ENCODE data around the gene ZGPAT. TPM values are rescaled to one million over a fixed set of nuclear protein-coding genes. Genes with fewer than 3 reads are reported as not detected.

Gene ZGPAT
- total RNA-seq, 1 experiment from 2014 or later: 27.2 TPM

DNA sequence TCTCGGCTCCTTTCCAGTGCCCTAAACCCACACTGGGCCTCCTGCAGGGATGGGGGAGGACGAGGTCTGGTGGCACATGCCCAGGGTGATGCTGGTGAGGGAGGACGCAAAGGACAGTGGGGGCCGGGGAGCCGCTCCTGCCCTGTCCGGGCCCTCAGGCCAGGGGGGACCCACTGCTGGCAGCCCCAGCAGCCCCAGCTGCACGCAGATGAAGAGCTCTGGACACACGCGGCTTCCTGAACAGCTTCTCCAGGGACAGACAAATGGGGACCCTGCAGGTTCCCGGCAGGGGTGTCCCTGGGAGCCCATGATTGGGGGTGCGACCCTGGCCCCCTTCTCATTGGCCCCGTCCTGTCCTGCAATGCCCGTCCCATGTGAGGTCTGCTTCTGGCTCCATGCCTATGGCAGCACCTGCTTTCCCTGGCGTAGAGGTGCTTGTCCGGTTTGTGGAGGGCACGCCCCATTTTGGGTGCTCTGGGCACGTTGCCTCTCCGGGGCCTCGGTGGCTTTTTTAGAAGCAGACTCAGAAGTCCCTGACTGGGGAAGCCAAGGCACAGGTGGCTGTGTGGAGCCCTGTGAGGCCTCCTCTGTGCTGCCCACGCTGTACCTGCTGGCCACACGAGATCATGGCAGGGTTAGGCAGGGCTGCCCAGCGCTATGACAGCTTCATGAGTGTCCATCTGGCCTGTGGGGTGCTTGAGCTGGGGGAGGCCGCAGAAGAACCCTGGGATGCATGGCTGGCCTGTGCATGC lies 26.8 kb upstream of the ZGPAT start:
- DNase-seq: no peak
- Histone ChIP-seq H3F3A (ENCODE audit: insufficient read depth, low read depth) (peaks cover 37% of the 10 kb centered on the region), H4K20me1 (ENCODE audit: insufficient read depth) (no peaks in the 10 kb centered on the region), H3K4me3 (no peak overlapping the region), H3K4me1 (replicated peaks; ENCODE audit: insufficient read depth) (peaks cover 43% of the 10 kb centered on the region), H3K27ac (peak overlapping the region; percentile 82), H3K36me3 (ENCODE audit: low read depth) (0 out of 2 replicates have a peak, but pooled peaks cover 8% of the 10 kb centered on the region), H2AFZ (no peak overlapping the region), H3K27me3 (ENCODE audit: insufficient read depth, low read depth) (no peaks in the 10 kb centered on the region), H3K9me3 (ENCODE audit: insufficient read depth, low read depth) (no peaks in the 10 kb centered on the region), H3K4me2 (no peak overlapping the region), H3K9me2 (ENCODE audit: insufficient read depth) (no peaks in the 10 kb centered on the region), H3K79me2 (ENCODE audit: low read depth) (peaks cover 9% of the 10 kb centered on the region; the same call in 1 of the 2 replicates)
- ChIA-PET CTCF (no interaction called here), POLR2A (ENCODE audit: unreplicated experiment) (no interaction called here)
- TF ChIP-seq, protein P1, sequence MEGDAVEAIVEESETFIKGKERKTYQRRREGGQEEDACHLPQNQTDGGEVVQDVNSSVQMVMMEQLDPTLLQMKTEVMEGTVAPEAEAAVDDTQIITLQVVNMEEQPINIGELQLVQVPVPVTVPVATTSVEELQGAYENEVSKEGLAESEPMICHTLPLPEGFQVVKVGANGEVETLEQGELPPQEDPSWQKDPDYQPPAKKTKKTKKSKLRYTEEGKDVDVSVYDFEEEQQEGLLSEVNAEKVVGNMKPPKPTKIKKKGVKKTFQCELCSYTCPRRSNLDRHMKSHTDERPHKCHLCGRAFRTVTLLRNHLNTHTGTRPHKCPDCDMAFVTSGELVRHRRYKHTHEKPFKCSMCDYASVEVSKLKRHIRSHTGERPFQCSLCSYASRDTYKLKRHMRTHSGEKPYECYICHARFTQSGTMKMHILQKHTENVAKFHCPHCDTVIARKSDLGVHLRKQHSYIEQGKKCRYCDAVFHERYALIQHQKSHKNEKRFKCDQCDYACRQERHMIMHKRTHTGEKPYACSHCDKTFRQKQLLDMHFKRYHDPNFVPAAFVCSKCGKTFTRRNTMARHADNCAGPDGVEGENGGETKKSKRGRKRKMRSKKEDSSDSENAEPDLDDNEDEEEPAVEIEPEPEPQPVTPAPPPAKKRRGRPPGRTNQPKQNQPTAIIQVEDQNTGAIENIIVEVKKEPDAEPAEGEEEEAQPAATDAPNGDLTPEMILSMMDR (conservative IDR thresholded peaks at IDR 0.05): no peak
- no peak for TF ChIP-seq EZH2 (IDR thresholded peaks at IDR 0.05; ENCODE audit: low read depth)
- no TSS peak for BruUV-seq (replicated peaks)
- intact Hi-C loops (cut with micrococcal nuclease; ENCODE audit: unreplicated experiment): loop anchor here (10.0 kb wide), 1 partner anchor 96 kb away; no protein-coding TSS in a partner anchor

GRCh38 chr20:63681609-63682142 lies 26.2 kb upstream of the ZGPAT start:
- Histone ChIP-seq H3K4me3 (no peak overlapping the region), H3K27me3 (ENCODE audit: insufficient read depth, low read depth) (no peaks in the 10 kb centered on the region), H3K36me3 (ENCODE audit: low read depth) (0 out of 2 replicates have a peak, but pooled peaks cover 3% of the 10 kb centered on the region), H3K4me2 (peak overlapping the region; percentile 37), H2AFZ (no peak overlapping the region), H3K79me2 (ENCODE audit: low read depth) (peaks cover 9% of the 10 kb centered on the region; the same call in 1 of the 2 replicates), H3K9me2 (ENCODE audit: insufficient read depth) (no peaks in the 10 kb centered on the region), H3F3A (ENCODE audit: insufficient read depth, low read depth) (peaks cover 37% of the 10 kb centered on the region), H3K27ac (peak overlapping the region; percentile 82), H3K4me1 (replicated peaks; ENCODE audit: insufficient read depth) (peaks cover 50% of the 10 kb centered on the region), H3K9me3 (ENCODE audit: insufficient read depth, low read depth) (no peaks in the 10 kb centered on the region), H4K20me1 (ENCODE audit: insufficient read depth) (no peaks in the 10 kb centered on the region)
- intact Hi-C loops (cut with micrococcal nuclease; ENCODE audit: unreplicated experiment): loop anchor here (1.0 to 10.0 kb wide), 4 partner anchors 18 to 143 kb away; partner anchors contain the start of gene RTEL1
- no peak for DNase-seq
- TF ChIP-seq, protein P1 (conservative IDR thresholded peaks at IDR 0.05): no peak
- no peak for TF ChIP-seq EZH2 (IDR thresholded peaks at IDR 0.05; ENCODE audit: low read depth)
- ChIA-PET CTCF (no interaction called here), POLR2A (ENCODE audit: unreplicated experiment) (interaction anchor here (0.6 to 1.3 kb wide), 4 partner anchors 14 to 434 kb away, joined by 3 to 38 read pairs (median 8); no protein-coding TSS in a partner anchor)
- BruUV-seq (replicated peaks): no TSS peak

- no peak for TF ChIP-seq EZH2 (IDR thresholded peaks at IDR 0.05; ENCODE audit: low read depth)
- TF ChIP-seq, protein P1 (conservative IDR thresholded peaks at IDR 0.05): no peak
- H3K27ac ChIP-seq: peak overlapping the region; percentile 82
- H2AFZ ChIP-seq: no peak overlapping the region
- 0 out of 2 replicates have a peak, but pooled peaks cover 3% of the 10 kb centered on the region for H3K36me3 ChIP-seq (ENCODE audit: low read depth)
- peaks cover 9% of the 10 kb centered on the region; the same call in 1 of the 2 replicates for H3K79me2 ChIP-seq (ENCODE audit: low read depth)
- H3K4me1 ChIP-seq (replicated peaks; ENCODE audit: insufficient read depth): peaks cover 57% of the 10 kb centered on the region
- no peaks in the 10 kb centered on the region for H3K9me3 ChIP-seq (ENCODE audit: insufficient read depth, low read depth)
- H3K4me3 ChIP-seq: no peak overlapping the region
- DNase-seq: peak; percentile 99 to 100
- ChIA-PET CTCF (interaction anchor here (0.8 kb wide), 1 partner anchor 291 kb away, joined by 3 read pairs; no protein-coding TSS in a partner anchor), POLR2A (ENCODE audit: unreplicated experiment) (interaction anchor here (0.6 to 1.3 kb wide), 5 partner anchors 33 to 433 kb away, joined by 3 to 38 read pairs (median 6); no protein-coding TSS in a partner anchor)
- H3K4me2 ChIP-seq: peak overlapping the region; percentile 58
- H3F3A ChIP-seq (ENCODE audit: insufficient read depth, low read depth): peaks cover 37% of the 10 kb centered on the region
- no peaks in the 10 kb centered on the region for H3K9me2 ChIP-seq (ENCODE audit: insufficient read depth)
- no peaks in the 10 kb centered on the region for H3K27me3 ChIP-seq (ENCODE audit: insufficient read depth, low read depth)
- BruUV-seq (replicated peaks): no TSS peak
- intact Hi-C loops (cut with micrococcal nuclease; ENCODE audit: unreplicated experiment): loop anchor here (1.0 to 10.0 kb wide), 4 partner anchors 17 to 144 kb away; partner anchors contain the start of gene RTEL1
- H4K20me1 ChIP-seq (ENCODE audit: insufficient read depth): no peaks in the 10 kb centered on the region
Observed at GRCh38 chr20:63682384-63683139, 25.3 kb upstream of the ZGPAT start.
